Measurements from ENCODE around the gene STOM. TPM values are rescaled to one million over a fixed set of nuclear protein-coding genes. Genes with fewer than 3 reads are reported as not detected.
A peak's percentile ranks its signal among the peaks of the same experiment; 100 is the strongest.

The STOM gene
- polyA plus RNA-seq, 1 donor: 71.4 TPM

DNA sequence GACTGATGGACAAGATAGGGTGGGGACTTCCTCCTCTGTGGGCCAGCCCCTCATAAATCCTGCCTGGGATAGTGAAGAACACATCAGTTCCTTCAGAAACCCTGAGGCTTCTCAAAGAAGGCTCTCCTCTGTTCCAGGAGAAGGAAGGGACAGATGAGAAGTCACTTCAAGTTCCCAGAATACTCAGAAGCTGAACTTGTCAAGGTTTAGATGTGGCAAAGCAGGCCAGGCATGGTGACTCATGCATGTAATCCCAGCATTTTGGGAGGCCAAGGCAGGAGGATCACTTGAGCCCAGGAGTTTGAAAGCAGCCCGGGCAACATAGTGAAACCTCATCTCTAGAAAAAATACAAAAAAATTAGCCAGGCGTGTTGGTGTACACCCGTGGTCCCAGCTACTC, 38.5 kb downstream of the STOM start:
- Histone ChIP-seq H3K4me3 (ENCODE audit: low read length) (no peak overlapping the region), H3K9me3 (ENCODE audit: control insufficient read depth, low read depth, low read length) (no peaks in the 10 kb centered on the region), H3K27me3 (ENCODE audit: control insufficient read depth, insufficient read depth, low read length) (no peaks in the 10 kb centered on the region), H3K27ac (ENCODE audit: low read length) (no peak overlapping the region), H3K36me3 (ENCODE audit: control insufficient read depth, insufficient read depth, low read length) (peaks cover 80% of the 10 kb centered on the region), H3K4me1 (ENCODE audit: control insufficient read depth, insufficient read depth, low read length) (no peaks in the 10 kb centered on the region)
- WGBS (ENCODE audit: insufficient coverage, low lambda C conversion rate): no CpG with 5 or more reads among the region's 3 CpGs
- no peak for DNase-seq

DNA sequence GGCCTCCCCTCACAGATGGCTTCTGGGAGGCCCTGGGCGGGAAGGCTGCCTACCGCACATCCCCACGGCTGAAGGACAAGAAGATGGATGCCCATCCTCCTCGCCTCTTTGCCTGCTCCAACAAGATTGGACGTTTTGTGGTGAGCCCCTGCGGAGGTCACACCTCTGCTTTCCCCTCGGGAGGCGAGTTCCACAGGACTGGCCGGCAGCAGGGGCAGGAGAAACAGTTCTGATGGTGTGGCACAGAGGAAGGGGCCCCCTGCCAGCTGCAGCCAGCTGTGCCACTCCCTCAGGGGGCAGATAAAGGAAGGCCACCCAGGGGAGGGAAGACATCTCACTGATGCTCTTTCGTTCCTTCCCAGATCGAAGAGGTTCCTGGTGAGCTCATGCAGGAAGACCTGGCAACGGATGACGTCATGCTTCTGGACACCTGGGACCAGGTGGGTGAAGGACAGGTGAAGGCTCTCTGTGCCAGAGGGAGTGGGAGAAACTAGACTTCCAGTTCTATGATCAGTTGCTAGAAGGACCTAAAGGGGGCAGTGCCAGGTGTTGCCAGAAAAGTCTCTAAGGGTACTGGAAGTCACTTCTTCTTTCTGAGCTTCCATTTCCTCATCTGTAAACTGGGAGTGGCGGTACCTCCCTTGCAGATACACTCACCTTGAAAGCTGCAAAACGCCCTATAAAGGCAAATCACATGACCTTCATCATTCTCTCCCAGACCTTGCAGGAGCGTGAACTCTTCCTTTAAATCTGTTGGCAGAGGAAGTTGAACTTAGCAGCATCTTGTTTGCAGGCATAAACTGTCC, 41.0 kb downstream of the STOM start:
- DNase-seq: no peak
- no peaks in the 10 kb centered on the region for H3K9me3 ChIP-seq (ENCODE audit: control insufficient read depth, low read depth, low read length)
- H3K27me3 ChIP-seq (ENCODE audit: control insufficient read depth, insufficient read depth, low read length): no peaks in the 10 kb centered on the region
- WGBS (ENCODE audit: insufficient coverage, low lambda C conversion rate): 100% methylated on average over 1 of the region's 16 CpGs
- H3K36me3 ChIP-seq (ENCODE audit: control insufficient read depth, insufficient read depth, low read length): peaks cover 91% of the 10 kb centered on the region
- H3K27ac ChIP-seq (ENCODE audit: low read length): no peak overlapping the region
- H3K4me1 ChIP-seq (ENCODE audit: control insufficient read depth, insufficient read depth, low read length): no peaks in the 10 kb centered on the region
- H3K4me3 ChIP-seq (ENCODE audit: low read length): no peak overlapping the region

DNA sequence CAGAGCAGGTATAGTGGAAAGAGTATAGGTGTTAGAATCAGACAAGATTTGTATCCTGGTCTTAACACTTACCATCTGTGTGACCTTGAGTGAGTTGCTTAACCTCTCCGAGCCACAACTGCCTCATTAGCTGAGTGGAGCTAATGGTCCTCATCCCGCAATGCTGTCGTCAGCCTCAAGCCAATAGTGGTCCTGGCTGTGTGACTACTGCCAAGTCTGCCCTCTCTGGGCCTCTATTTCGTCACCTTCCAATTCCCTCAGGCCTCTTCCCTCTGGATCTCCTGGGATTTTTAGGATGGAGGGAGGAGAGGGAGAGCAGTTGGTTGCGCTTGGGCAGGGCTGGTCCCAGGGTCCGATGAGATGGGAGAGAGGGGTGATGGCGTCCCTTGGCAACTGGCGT, 41.6 kb downstream of the STOM start:
- DNase-seq: no peak
- H3K36me3 ChIP-seq (ENCODE audit: control insufficient read depth, insufficient read depth, low read length): peaks cover 89% of the 10 kb centered on the region
- no peak overlapping the region for H3K4me3 ChIP-seq (ENCODE audit: low read length)
- H3K4me1 ChIP-seq (ENCODE audit: control insufficient read depth, insufficient read depth, low read length): no peaks in the 10 kb centered on the region
- H3K9me3 ChIP-seq (ENCODE audit: control insufficient read depth, low read depth, low read length): no peaks in the 10 kb centered on the region
- WGBS (ENCODE audit: insufficient coverage, low lambda C conversion rate): no CpG with 5 or more reads among the region's 8 CpGs
- no peaks in the 10 kb centered on the region for H3K27me3 ChIP-seq (ENCODE audit: control insufficient read depth, insufficient read depth, low read length)
- H3K27ac ChIP-seq (ENCODE audit: low read length): no peak overlapping the region

DNA sequence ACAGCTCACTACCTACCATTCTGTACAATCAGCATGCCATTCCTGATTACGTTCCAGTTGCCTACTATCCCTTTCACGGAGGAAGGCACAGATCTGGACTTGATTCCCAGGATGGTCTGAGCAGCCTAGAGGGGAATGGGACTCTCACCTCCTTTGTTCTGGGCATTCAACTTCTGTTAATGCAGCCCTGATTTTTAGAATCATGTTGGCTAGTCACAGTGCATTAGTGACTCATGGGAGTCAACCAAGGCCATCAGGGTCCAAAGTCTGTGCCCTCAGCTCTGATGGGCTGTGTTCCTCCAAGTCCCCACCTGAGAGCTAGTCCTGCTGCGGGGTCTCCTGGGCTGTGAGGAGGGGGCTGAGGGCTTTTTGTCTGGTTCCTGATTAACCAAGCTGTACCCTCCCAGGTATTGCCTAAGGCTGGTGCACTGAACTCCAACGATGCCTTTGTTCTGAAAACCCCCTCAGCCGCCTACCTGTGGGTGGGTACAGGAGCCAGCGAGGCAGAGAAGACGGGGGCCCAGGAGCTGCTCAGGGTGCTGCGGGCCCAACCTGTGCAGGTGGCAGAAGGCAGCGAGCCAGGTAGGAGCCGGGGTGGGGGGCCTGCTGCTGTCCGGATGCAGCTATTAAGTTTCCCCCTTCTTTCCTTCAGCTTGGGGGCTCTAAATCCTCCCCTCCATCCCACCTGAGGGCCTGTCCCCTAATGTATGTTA, 43.0 kb downstream of the STOM start:
- DNase-seq: no peak
- WGBS (ENCODE audit: insufficient coverage, low lambda C conversion rate): no CpG with 5 or more reads among the region's 11 CpGs
- Histone ChIP-seq H3K27me3 (ENCODE audit: control insufficient read depth, insufficient read depth, low read length) (no peaks in the 10 kb centered on the region), H3K9me3 (ENCODE audit: control insufficient read depth, low read depth, low read length) (no peaks in the 10 kb centered on the region), H3K27ac (ENCODE audit: low read length) (no peak overlapping the region), H3K4me1 (ENCODE audit: control insufficient read depth, insufficient read depth, low read length) (no peaks in the 10 kb centered on the region), H3K4me3 (ENCODE audit: low read length) (no peak overlapping the region), H3K36me3 (ENCODE audit: control insufficient read depth, insufficient read depth, low read length) (peaks cover 89% of the 10 kb centered on the region)

DNA sequence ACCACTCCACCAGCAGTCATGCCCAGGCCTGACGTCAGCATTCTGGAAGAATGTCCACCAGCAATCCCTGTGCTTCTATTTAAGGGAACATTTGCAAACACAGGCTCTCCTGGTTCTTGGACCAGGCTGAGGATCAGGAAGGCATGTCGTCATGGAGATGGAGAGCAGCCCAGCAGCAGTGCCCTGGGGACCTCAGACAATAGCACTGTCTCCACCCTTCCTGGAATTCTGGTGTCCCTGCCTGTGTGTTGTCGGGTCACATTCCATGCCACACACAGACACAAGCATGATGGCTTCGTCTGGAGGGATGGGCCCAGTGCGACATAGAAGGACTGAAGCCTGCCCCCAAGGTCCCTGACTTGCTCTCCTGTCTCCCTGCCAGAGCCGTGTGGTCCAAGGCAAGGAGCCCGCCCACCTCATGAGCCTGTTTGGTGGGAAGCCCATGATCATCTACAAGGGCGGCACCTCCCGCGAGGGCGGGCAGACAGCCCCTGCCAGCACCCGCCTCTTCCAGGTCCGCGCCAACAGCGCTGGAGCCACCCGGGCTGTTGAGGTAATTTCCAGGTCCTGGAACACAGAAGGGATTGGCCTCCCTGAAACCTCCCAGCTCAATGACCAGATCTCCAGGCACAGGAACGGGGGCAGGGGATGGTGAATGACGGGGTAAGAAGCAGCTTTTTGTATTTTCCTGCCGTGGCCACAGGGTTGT, 43.8 kb downstream of the STOM start:
- Histone ChIP-seq H3K9me3 (ENCODE audit: control insufficient read depth, low read depth, low read length) (no peaks in the 10 kb centered on the region), H3K36me3 (ENCODE audit: control insufficient read depth, insufficient read depth, low read length) (peaks cover 83% of the 10 kb centered on the region), H3K4me1 (ENCODE audit: control insufficient read depth, insufficient read depth, low read length) (no peaks in the 10 kb centered on the region), H3K4me3 (ENCODE audit: low read length) (no peak overlapping the region), H3K27me3 (ENCODE audit: control insufficient read depth, insufficient read depth, low read length) (no peaks in the 10 kb centered on the region), H3K27ac (ENCODE audit: low read length) (peak overlapping the region; percentile 46)
- WGBS (ENCODE audit: insufficient coverage, low lambda C conversion rate): 80% methylated on average over 1 of the region's 19 CpGs
- DNase-seq: peak; percentile 24 to 46

DNA sequence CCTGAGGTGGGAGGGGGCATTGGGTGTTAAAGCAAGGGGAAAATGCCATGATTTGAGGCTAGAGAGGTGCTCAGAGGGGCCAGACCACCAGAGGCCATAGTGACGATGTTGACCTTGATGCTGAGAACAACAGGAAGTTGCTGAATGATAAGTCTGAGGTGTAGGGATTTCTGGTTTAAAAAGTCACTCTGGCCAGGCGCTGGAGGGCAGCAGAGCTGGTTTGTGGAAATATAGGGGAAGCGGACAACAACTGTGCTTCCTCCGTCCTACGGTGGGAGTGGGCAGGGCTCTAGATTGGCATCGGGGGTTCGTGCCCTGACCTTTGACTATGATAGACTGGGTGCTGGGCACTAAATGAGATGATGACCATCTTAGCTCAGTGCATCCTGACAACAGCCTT, 44.7 kb downstream of the STOM start:
- Histone ChIP-seq H3K4me3 (ENCODE audit: low read length) (no peak overlapping the region), H3K27me3 (ENCODE audit: control insufficient read depth, insufficient read depth, low read length) (no peaks in the 10 kb centered on the region), H3K36me3 (ENCODE audit: control insufficient read depth, insufficient read depth, low read length) (peaks cover 83% of the 10 kb centered on the region), H3K9me3 (ENCODE audit: control insufficient read depth, low read depth, low read length) (no peaks in the 10 kb centered on the region), H3K27ac (ENCODE audit: low read length) (peak overlapping the region; percentile 46), H3K4me1 (ENCODE audit: control insufficient read depth, insufficient read depth, low read length) (no peaks in the 10 kb centered on the region)
- no peak for DNase-seq
- no CpG with 5 or more reads among the region's 7 CpGs for WGBS (ENCODE audit: insufficient coverage, low lambda C conversion rate)

DNA sequence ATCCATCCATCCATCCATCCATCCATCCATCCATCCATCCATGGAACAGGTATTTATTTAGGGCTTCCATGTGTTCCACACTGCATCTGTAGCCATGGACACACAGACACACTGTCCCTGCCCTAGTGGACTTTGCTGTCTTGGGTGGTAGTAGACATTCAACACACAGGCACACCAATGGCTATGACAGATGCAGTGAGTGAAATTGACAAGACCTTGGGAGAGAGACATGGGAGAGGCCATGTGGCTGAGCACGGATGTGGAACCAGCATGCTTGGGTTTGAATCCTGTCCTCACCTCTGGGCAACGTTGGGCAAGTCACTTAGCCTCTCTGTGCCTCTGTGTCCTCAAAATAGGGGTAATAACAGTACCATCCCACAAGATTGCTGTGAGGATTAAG, 45.3 kb downstream of the STOM start:
- DNase-seq: no peak
- H3K9me3 ChIP-seq (ENCODE audit: control insufficient read depth, low read depth, low read length): no peaks in the 10 kb centered on the region
- H3K4me1 ChIP-seq (ENCODE audit: control insufficient read depth, insufficient read depth, low read length): no peaks in the 10 kb centered on the region
- H3K27ac ChIP-seq (ENCODE audit: low read length): no peak overlapping the region
- WGBS (ENCODE audit: insufficient coverage, low lambda C conversion rate): no CpG with 5 or more reads among the region's 2 CpGs
- H3K36me3 ChIP-seq (ENCODE audit: control insufficient read depth, insufficient read depth, low read length): peaks cover 78% of the 10 kb centered on the region
- H3K4me3 ChIP-seq (ENCODE audit: low read length): no peak overlapping the region
- no peaks in the 10 kb centered on the region for H3K27me3 ChIP-seq (ENCODE audit: control insufficient read depth, insufficient read depth, low read length)

DNA sequence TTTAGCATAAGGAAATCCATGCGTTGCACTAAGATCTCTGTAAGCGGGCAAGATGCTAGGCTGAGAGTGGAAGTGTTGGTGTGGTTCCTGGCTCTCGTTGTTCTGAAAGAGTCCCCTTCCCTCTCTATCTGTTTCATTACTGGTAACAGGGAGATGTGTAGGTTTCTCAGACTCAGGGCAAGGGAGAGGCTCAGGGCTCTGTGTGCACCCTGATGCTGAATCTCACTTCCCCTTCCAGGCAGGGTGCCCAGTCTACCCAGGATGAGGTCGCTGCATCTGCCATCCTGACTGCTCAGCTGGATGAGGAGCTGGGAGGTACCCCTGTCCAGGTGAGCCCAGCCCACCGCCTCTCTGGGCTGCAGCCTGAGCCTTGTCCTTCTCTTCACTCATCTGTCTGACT, 45.7 kb downstream of the STOM start:
- Histone ChIP-seq H3K27me3 (ENCODE audit: control insufficient read depth, insufficient read depth, low read length) (no peaks in the 10 kb centered on the region), H3K27ac (ENCODE audit: low read length) (no peak overlapping the region), H3K4me3 (ENCODE audit: low read length) (no peak overlapping the region), H3K9me3 (ENCODE audit: control insufficient read depth, low read depth, low read length) (no peaks in the 10 kb centered on the region), H3K36me3 (ENCODE audit: control insufficient read depth, insufficient read depth, low read length) (peaks cover 73% of the 10 kb centered on the region), H3K4me1 (ENCODE audit: control insufficient read depth, insufficient read depth, low read length) (no peaks in the 10 kb centered on the region)
- no peak for DNase-seq
- WGBS (ENCODE audit: insufficient coverage, low lambda C conversion rate): no CpG with 5 or more reads among the region's 5 CpGs

DNA sequence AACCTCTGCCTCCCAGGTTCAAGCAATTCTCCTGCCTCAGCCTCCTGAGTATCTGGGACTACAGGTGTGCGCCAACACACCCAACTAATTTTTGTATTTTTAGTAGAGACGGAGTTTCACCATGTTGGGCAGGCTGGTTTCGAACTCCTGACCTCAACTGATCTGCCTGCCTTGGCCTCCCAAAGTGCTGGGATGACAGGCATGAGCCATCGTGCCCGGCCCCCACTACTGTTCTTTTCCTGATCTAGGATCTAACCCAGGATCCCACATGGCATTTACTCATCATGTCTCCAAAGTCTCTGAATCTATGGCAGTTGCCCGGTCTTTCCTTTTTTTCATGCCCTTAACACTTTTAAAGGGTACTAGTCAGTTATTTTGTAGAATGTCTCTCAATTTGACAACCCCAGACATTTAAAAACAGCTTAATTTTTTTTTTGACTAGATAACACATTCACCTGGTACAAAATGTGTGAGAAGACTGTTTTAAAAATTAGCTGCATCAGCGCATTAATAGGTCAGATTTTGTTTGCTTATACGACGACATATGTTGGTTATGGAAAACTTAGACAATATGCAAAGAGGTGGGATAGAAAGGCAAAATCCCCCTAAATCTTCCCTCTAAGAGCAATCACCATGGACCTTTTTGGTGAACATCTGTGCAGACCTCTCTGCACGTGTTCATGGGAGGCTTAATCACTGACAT, 46.5 kb downstream of the STOM start:
- H3K4me1 ChIP-seq (ENCODE audit: control insufficient read depth, insufficient read depth, low read length): no peaks in the 10 kb centered on the region
- no peak overlapping the region for H3K27ac ChIP-seq (ENCODE audit: low read length)

More for the DNA sequence above, 46.5 kb downstream of the STOM start:
- no peak for DNase-seq
- WGBS (ENCODE audit: insufficient coverage, low lambda C conversion rate): 94% methylated on average over 3 of the region's 10 CpGs
- no peaks in the 10 kb centered on the region for H3K9me3 ChIP-seq (ENCODE audit: control insufficient read depth, low read depth, low read length)
- H3K27me3 ChIP-seq (ENCODE audit: control insufficient read depth, insufficient read depth, low read length): no peaks in the 10 kb centered on the region
- H3K36me3 ChIP-seq (ENCODE audit: control insufficient read depth, insufficient read depth, low read length): peaks cover 70% of the 10 kb centered on the region
- no peak overlapping the region for H3K4me3 ChIP-seq (ENCODE audit: low read length)

Data from large intestine (tissue), 3 donors.